CD8-positive, alpha-beta memory T cell (primary cell): ENCODE measurements around the gene ALPL. TPM values are rescaled to one million over a fixed set of nuclear protein-coding genes. Genes with fewer than 3 reads are reported as not detected.

Experiments used
- CTCF ChIA-PET: fragments of 350-600 bp; sonication (Branson Sonifier 250); formaldehyde crosslinking; loops from one replicate; lab custom pipeline; 2021; ENCODE audit warnings: antibody characterized with exemption; lab: Charles Lee
- POLR2A ChIA-PET: fragments of 350-600 bp; sonication (Branson Sonifier 250); formaldehyde crosslinking; loops from one replicate; lab custom pipeline; 2021; ENCODE audit warnings: antibody characterized with exemption; lab: Charles Lee
- DNase-seq, 5 donors: peaks; one replicate each; pipeline versions ENCODE4 v3.0.0 to v3.0.0-alpha.2; 2020 to 2022; ENCODE audit warnings: mixed read lengths in 1 of 5
- H3K27ac ChIP-seq: one replicate; pipeline ENCODE4 v1.7.0; 2013; ENCODE audit warnings: low read depth, mild to moderate bottlenecking, low read length, moderate library complexity
- H3K27me3 ChIP-seq: 2 replicates; pipeline ENCODE4 v1.7.0; 2013; ENCODE audit warnings: low read length, mild to moderate bottlenecking; ENCODE audit not compliant: insufficient read depth, poor library complexity, severe bottlenecking
- H3K36me3 ChIP-seq: 2 replicates; pipeline ENCODE4 v1.7.0; 2013; ENCODE audit warnings: mild to moderate bottlenecking, low read length, moderate library complexity; ENCODE audit not compliant: insufficient read depth
- H3K4me1 ChIP-seq: 2 replicates; pipeline ENCODE4 v1.7.0; 2013; ENCODE audit warnings: mild to moderate bottlenecking, low read length, moderate library complexity; ENCODE audit not compliant: insufficient read depth
- H3K4me3 ChIP-seq: 2 replicates; pipeline ENCODE4 v1.7.0; 2013; ENCODE audit warnings: mild to moderate bottlenecking, low read length
- H3K9me3 ChIP-seq: 2 replicates; pipeline ENCODE4 v1.7.0; 2013; ENCODE audit warnings: mild to moderate bottlenecking, low read length
- H3K27ac Mint-ChIP-seq, 8 donors: one replicate each; pipeline ENCODE4 v1.8.0; 2020 to 2021; ENCODE audit warnings: mixed read lengths in 8 of 8, mild to moderate bottlenecking in 6 of 8, inconsistent platforms in 3 of 8, moderate library complexity in 3 of 8
- H3K27me3 Mint-ChIP-seq, 2 donors: one replicate each; pipeline ENCODE4 v1.8.0; 2020 to 2021; ENCODE audit warnings: mixed read lengths in 2 of 2, mild to moderate bottlenecking in 1 of 2, moderate library complexity in 1 of 2
- H3K36me3 Mint-ChIP-seq, 3 donors: one replicate each; pipeline ENCODE4 v1.8.0; 2020 to 2021; ENCODE audit warnings: mixed read lengths in 3 of 3, inconsistent platforms in 1 of 3, mild to moderate bottlenecking in 1 of 3
- H3K4me1 Mint-ChIP-seq, 3 donors: one replicate each; pipeline ENCODE4 v1.8.0; 2020 to 2021; ENCODE audit warnings: mixed read lengths in 3 of 3, inconsistent platforms in 1 of 3, mild to moderate bottlenecking in 1 of 3
- H3K4me3 Mint-ChIP-seq, 7 donors: one replicate each; pipeline ENCODE4 v1.8.0; 2020 to 2021; ENCODE audit warnings: mixed read lengths in 7 of 7, mild to moderate bottlenecking in 6 of 7, moderate library complexity in 4 of 7, inconsistent platforms in 2 of 7
- H3K9me3 Mint-ChIP-seq, 5 donors: one replicate each; pipeline ENCODE4 v1.8.0; 2020 to 2022; ENCODE audit warnings: mixed read lengths in 5 of 5, mild to moderate bottlenecking in 3 of 5, moderate library complexity in 2 of 5, inconsistent platforms in 1 of 5
- polyA plus RNA-seq: library from polyadenylated mRNA; unstranded; fragments of 300-500 nt; fragmentation: Illumina TruSeq; gene quantifications from one replicate; pipeline ENCODE4 v1.2.3, GENCODE V29; 2021
- total RNA-seq, 2 experiments: library from RNA; stranded (reverse); gene quantifications; one replicate each; pipeline ENCODE4 v1.2.3, GENCODE V29; 2021

ALPL gene
- total and polyA plus RNA-seq, 3 experiments from 2014 or later, result not detected

DNA sequence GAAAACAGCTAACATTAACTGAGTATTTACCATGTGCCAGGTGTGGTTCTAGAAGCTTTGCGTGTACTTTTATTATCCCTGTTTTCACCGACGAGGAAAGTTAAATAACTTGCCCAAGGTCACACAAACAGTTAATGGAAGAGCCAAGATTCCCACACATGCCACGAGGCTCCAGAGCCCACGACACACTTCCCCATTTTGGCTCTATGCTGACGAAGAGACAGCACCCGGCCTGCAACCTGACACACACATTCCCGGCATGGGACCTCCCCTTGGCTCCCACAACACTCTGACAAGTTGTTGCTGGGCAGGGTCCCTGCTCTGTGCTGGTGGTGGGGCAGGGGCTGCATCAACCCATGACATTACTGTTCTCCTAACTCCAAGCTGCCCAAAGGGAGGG, 107.1 kb downstream of the ALPL start:
- Mint-ChIP-seq H3K4me1 (peaks cover under 1 to 1% (median under 1%) of the 10 kb centered on the region in 3 donors), H3K4me3 (no peak overlapping the region), H3K27ac (no peak overlapping the region), H3K27me3 (peaks cover 9 to 23% of the 10 kb centered on the region in 2 donors), H3K36me3 (no peaks in the 10 kb centered on the region), H3K9me3 (no peaks in the 10 kb centered on the region)
- H3K27me3 ChIP-seq, result no peaks in the 10 kb centered on the region
- no peaks in the 10 kb centered on the region for H3K9me3 ChIP-seq
- no peak for DNase-seq
- no peaks in the 10 kb centered on the region for H3K36me3 ChIP-seq
- no peak overlapping the region for H3K27ac ChIP-seq
- ChIA-PET POLR2A (no interaction called here), CTCF (no interaction called here)
- no peak overlapping the region for H3K4me3 ChIP-seq
- no peaks in the 10 kb centered on the region for H3K4me1 ChIP-seq

DNA sequence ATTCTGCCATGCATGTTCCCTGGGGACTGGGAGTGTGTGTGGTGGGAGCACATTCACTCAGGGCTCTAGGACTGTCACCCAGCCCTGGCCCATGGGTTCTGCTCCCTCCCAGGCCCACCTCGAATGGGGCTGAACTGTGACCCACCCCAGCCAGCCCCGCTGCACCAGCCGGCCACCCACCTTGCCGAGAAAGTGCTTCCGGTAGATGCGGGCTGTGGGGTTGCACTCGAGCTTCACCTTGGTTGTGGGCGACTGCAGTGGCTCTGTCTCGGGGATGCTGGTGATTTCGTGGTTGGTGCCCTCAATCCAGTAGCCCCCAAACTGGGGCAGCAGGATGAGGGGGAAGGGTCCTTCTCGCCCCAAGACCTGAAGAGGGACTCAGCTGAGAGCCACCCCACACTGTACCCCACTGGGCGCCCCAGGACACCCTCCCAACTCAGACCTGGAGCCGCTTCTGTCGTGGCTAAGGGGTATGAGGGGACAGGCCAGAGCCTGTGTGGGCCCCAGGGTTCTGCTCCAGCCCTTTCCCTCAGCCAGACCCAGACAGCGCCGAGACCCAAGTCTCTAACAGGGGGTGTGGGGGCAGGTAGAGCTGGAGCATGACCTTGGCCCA, 108.0 kb downstream of the ALPL start:
- H3K27ac ChIP-seq, result no peak overlapping the region
- no peaks in the 10 kb centered on the region for H3K36me3 ChIP-seq
- no peaks in the 10 kb centered on the region for H3K36me3 Mint-ChIP-seq
- H3K4me3 ChIP-seq, result no peak overlapping the region
- H3K27me3 ChIP-seq, result no peaks in the 10 kb centered on the region
- H3K4me1 Mint-ChIP-seq, result peaks cover 5 to 7% (median 5%) of the 10 kb centered on the region in 3 donors
- CTCF ChIA-PET, result no interaction called here
- H3K4me1 ChIP-seq, result no peaks in the 10 kb centered on the region
- H3K9me3 Mint-ChIP-seq, result no peaks in the 10 kb centered on the region
- H3K27ac Mint-ChIP-seq, result no peak overlapping the region
- POLR2A ChIA-PET, result no interaction called here
- no peak overlapping the region for H3K4me3 Mint-ChIP-seq
- DNase-seq, result no peak
- H3K27me3 Mint-ChIP-seq, result peaks cover 13 to 28% of the 10 kb centered on the region in 2 donors
- no peaks in the 10 kb centered on the region for H3K9me3 ChIP-seq

DNA sequence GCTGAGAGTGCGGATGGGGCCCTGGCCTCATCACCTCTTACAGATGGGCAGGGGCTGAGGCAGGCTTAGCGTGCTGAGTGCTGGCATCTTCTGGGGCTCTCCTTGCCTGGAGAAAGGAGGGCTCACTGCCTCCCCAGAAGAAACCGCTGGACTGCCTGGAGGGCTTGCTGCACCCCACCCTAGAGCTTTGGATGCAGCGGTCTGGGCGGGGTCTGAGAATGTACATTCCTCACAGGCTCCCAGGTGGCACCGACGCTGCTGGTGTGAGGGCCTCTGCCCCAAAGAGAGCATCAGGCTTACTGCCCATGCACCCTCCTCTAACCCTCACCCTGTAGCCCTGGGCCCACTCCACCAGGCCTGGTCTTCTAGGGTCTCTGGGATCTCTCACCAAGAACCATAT, 108.8 kb downstream of the ALPL start:
- Mint-ChIP-seq H3K27me3 (peaks cover 19 to 33% of the 10 kb centered on the region in 2 donors), H3K27ac (no peak overlapping the region), H3K9me3 (no peaks in the 10 kb centered on the region), H3K36me3 (no peaks in the 10 kb centered on the region), H3K4me3 (no peak overlapping the region), H3K4me1 (peaks cover 5 to 12% (median 6%) of the 10 kb centered on the region in 3 donors)
- H3K36me3 ChIP-seq, result no peaks in the 10 kb centered on the region
- ChIA-PET CTCF (no interaction called here), POLR2A (no interaction called here)
- no peak overlapping the region for H3K4me3 ChIP-seq
- H3K27ac ChIP-seq, result no peak overlapping the region
- H3K4me1 ChIP-seq, result no peaks in the 10 kb centered on the region
- no peak for DNase-seq
- no peaks in the 10 kb centered on the region for H3K27me3 ChIP-seq
- no peaks in the 10 kb centered on the region for H3K9me3 ChIP-seq

DNA sequence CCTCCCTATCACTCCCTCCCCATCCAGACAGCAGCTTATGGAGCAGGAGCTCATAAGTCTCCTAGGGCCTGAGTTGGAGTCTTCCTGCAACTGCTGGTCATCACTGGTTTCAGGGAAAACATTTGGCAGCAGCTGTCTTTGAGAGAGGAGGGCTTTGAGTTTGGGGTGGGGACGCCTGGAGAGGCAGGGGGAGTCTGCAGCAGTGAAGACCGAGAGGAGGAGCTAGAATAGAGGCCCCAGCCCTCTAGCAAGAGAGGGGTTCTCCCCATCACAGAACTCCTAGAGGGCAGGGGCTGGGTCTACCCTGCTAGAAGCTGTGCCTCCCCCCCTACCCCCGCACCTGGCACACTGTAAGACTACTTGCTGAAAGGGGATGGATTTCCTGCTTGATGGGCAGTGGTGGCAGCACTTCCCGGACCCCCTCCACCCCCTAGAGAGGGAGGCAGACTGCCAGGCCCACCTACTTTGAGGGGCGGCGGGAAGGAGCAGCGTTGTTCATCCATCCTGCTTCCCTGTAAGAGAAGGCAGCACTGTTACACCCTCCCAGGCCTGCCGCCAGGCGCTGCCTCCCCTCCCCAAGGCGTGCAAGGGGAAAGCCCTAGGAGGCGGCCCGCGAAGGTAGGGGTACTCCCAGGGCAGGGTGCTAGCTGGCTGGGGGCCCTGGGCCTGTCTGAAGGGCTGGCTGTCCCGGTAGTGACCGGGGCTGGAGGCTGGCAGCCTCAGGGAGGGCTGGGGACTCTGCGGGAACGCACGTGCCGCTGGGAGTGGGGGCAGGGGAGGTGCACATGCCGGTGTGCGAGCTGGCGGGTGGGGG, 109.5 kb downstream of the ALPL start:
- H3K4me1 Mint-ChIP-seq, result peaks cover 5 to 13% (median 6%) of the 10 kb centered on the region in 3 donors

DNA sequence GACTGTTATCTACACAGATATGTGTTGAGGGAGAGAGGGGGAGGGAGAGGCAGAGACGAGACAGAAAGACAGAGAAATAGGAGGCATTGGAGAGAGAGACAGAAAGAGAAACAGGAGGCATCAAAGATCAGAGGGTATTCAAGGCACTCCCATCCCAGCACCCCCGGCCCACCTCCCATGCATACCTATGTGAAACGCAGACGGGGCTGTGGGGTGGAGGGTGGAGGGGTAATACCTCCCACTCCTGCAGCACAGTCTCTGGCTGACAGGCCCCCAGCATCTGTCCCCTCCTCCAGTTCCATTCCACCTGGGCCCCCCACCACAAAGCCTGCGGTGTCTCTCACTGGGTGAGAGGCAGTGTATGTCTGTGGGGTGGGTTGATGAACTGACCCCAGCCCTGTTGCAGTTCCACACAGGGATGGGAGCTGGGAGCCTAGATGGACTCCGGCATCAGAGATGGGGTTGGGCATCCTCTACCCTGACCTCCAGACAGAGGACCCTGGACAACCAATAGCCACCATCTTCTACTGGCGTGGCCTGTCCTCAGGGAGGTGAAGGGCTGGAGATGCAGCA, 110.2 kb downstream of the ALPL start:
- H3K4me1 ChIP-seq, result no peaks in the 10 kb centered on the region
- H3K4me1 Mint-ChIP-seq, result peaks cover 5 to 13% (median 6%) of the 10 kb centered on the region in 3 donors
- peaks cover 19 to 38% of the 10 kb centered on the region in 2 donors for H3K27me3 Mint-ChIP-seq
- no peak overlapping the region for H3K4me3 Mint-ChIP-seq
- H3K36me3 ChIP-seq, result no peaks in the 10 kb centered on the region
- H3K27me3 ChIP-seq, result no peaks in the 10 kb centered on the region
- no peaks in the 10 kb centered on the region for H3K36me3 Mint-ChIP-seq
- H3K27ac Mint-ChIP-seq, result no peak overlapping the region
- no peak overlapping the region for H3K27ac ChIP-seq
- no peaks in the 10 kb centered on the region for H3K9me3 ChIP-seq
- ChIA-PET CTCF (no interaction called here), POLR2A (no interaction called here)
- H3K9me3 Mint-ChIP-seq, result no peaks in the 10 kb centered on the region
- no peak for DNase-seq
- H3K4me3 ChIP-seq, result no peak overlapping the region

More for the DNA sequence above, 109.5 kb downstream of the ALPL start:
- no peaks in the 10 kb centered on the region for H3K36me3 Mint-ChIP-seq
- POLR2A ChIA-PET, result no interaction called here
- Histone ChIP-seq H3K27me3 (no peaks in the 10 kb centered on the region), H3K9me3 (no peaks in the 10 kb centered on the region), H3K4me3 (no peak overlapping the region), H3K27ac (no peak overlapping the region), H3K36me3 (no peaks in the 10 kb centered on the region), H3K4me1 (no peaks in the 10 kb centered on the region)
- H3K9me3 Mint-ChIP-seq, result no peaks in the 10 kb centered on the region
- no peak overlapping the region for H3K4me3 Mint-ChIP-seq
- peaks cover 19 to 34% of the 10 kb centered on the region in 2 donors for H3K27me3 Mint-ChIP-seq
- CTCF ChIA-PET, result no interaction called here
- no peak for DNase-seq
- no peak overlapping the region for H3K27ac Mint-ChIP-seq

DNA sequence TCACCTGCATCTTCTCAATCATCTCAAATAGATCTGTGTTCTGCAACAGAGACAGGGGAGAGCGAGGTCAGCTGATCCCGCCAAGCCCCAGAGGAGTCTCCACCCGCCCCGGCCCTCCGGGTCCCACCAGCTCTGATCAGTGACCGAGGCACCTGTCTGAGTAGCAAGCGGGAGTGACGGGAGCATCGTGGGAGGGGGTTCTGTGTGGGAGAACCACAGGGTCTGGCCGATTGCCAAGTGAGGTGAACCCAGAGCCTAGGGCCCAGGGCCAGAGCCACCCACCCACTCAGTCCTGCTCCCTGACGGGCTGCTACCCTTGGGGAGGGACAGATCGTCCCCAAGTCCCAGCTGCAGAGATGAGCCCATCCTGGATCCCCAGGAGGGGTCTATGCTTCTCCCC, 110.8 kb downstream of the ALPL start:
- Mint-ChIP-seq H3K27me3 (peaks cover 19 to 38% of the 10 kb centered on the region in 2 donors), H3K4me3 (no peak overlapping the region), H3K9me3 (no peaks in the 10 kb centered on the region), H3K27ac (no peak overlapping the region), H3K4me1 (peaks cover 5 to 13% (median 6%) of the 10 kb centered on the region in 3 donors), H3K36me3 (no peaks in the 10 kb centered on the region)
- ChIA-PET CTCF (no interaction called here), POLR2A (no interaction called here)
- Histone ChIP-seq H3K36me3 (no peaks in the 10 kb centered on the region), H3K27ac (no peak overlapping the region), H3K4me3 (no peak overlapping the region), H3K27me3 (no peaks in the 10 kb centered on the region), H3K4me1 (no peaks in the 10 kb centered on the region), H3K9me3 (no peaks in the 10 kb centered on the region)
- DNase-seq, result no peak

DNA sequence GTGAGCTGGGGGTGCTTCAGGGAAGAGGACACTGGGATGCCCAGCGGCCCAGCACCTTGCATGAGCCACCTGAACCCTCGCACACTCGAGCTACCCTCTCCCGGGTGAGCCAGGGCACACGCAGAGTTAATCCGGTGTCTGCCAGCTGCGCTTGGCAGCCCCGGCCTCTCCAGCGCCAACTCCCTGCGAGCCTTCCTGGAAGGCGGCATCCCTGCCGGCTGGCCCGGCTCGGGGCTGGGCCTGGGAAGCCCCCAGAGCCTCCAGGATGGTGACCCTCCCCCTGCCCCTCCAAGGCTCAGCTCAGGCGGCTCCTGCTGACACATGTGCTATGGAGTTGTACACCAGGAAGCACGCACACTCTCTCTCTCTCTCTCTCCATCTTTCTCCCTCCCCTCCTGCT, 111.3 kb downstream of the ALPL start:
- ChIA-PET CTCF (no interaction called here), POLR2A (no interaction called here)
- no peak overlapping the region for H3K4me3 ChIP-seq
- no peaks in the 10 kb centered on the region for H3K9me3 ChIP-seq
- Mint-ChIP-seq H3K36me3 (no peaks in the 10 kb centered on the region), H3K27me3 (peaks cover 19 to 38% of the 10 kb centered on the region in 2 donors), H3K4me3 (no peak overlapping the region), H3K9me3 (no peaks in the 10 kb centered on the region), H3K27ac (no peak overlapping the region), H3K4me1 (peaks cover 5 to 13% (median 6%) of the 10 kb centered on the region in 3 donors)
- DNase-seq, result no peak
- H3K36me3 ChIP-seq, result no peaks in the 10 kb centered on the region
- H3K4me1 ChIP-seq, result no peaks in the 10 kb centered on the region
- H3K27me3 ChIP-seq, result no peaks in the 10 kb centered on the region
- H3K27ac ChIP-seq, result no peak overlapping the region

DNA sequence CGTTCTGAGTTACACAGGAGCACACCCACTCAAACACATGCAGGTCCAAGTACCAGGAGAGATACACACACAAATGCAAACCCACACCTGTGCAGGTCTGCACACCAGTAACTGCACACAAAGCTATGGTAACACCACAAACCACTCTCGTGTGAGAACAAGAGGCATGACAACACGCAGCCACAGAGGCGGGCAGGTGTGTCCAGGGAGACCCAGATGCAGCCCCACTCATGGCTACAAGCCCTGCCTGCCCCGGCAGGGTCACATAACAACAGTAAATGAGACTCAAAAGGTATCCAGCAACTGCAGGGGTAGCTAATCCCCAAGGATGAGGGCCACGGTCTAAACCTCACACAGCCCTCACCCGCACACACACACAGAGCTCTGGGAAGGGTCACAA, 111.8 kb downstream of the ALPL start:
- no peak for DNase-seq
- no peaks in the 10 kb centered on the region for H3K4me1 ChIP-seq
- ChIA-PET POLR2A (no interaction called here), CTCF (no interaction called here)
- H3K27ac Mint-ChIP-seq, result no peak overlapping the region
- H3K4me1 Mint-ChIP-seq, result peaks cover 5 to 13% (median 6%) of the 10 kb centered on the region in 3 donors
- H3K9me3 ChIP-seq, result no peaks in the 10 kb centered on the region
- no peaks in the 10 kb centered on the region for H3K9me3 Mint-ChIP-seq
- H3K4me3 ChIP-seq, result no peak overlapping the region
- H3K27ac ChIP-seq, result no peak overlapping the region
- peak overlapping the region in 2 of 7 donors; percentile 45 to 51 for H3K4me3 Mint-ChIP-seq
- no peaks in the 10 kb centered on the region for H3K36me3 Mint-ChIP-seq
- no peaks in the 10 kb centered on the region for H3K36me3 ChIP-seq
- H3K27me3 Mint-ChIP-seq, result peaks cover 19 to 38% of the 10 kb centered on the region in 2 donors
- H3K27me3 ChIP-seq, result no peaks in the 10 kb centered on the region
